GM12891 (cell line): ENCODE measurements around the gene IPO4.

ENCODE experiments used
- POLR2A ChIP-seq: IDR thresholded peaks from 2 replicates; pipeline ENCODE4 v1.6.1; 2011; ENCODE audit warnings: low read depth, low read length, control low read depth
- POLR2AphosphoS5 ChIP-seq: IDR thresholded peaks from 2 replicates; pipeline ENCODE4 v1.6.1; 2011; ENCODE audit warnings: low read depth, low read length, control low read depth
- POU2F2 ChIP-seq: IDR thresholded peaks from 2 replicates; pipeline ENCODE4 v1.6.1; 2011; ENCODE audit warnings: low read depth, mild to moderate bottlenecking, control low read depth, low read length, moderate library complexity
- SPI1 ChIP-seq: IDR thresholded peaks from 2 replicates; pipeline ENCODE4 v1.6.1; 2011; ENCODE audit warnings: low read depth, low read length, control low read depth
- TAF1 ChIP-seq: IDR thresholded peaks from 2 replicates; pipeline ENCODE4 v1.6.1; 2011; ENCODE audit warnings: low read depth, low read length, control low read depth

GRCh38 chr14:24135584-24135833 is 53.1 kb downstream of the IPO4 start:
- TF ChIP-seq POLR2A = no peak
- TF ChIP-seq POLR2AphosphoS5 = no peak
- no peak for TF ChIP-seq SPI1
- TF ChIP-seq POU2F2 = no peak
- no peak for TF ChIP-seq TAF1
